H1 (cell line): ENCODE results near the gene HDAC9. TPM values are rescaled to one million over a fixed set of nuclear protein-coding genes. Genes with fewer than 3 reads are reported as not detected.

Experiments used
- CTCF ChIA-PET: fragments of 300-600 bp; sonication (Branson Sonifier 250); formaldehyde crosslinking; loops from one replicate; lab custom pipeline; 2021; ENCODE audit not compliant: partially characterized antibody; lab: Charles Lee
- POLR2A ChIA-PET: fragments of 300-600 bp; sonication (Branson Sonifier 250); formaldehyde crosslinking; loops from one replicate; lab custom pipeline; 2021; ENCODE audit warnings: inconsistent platforms; ENCODE audit not compliant: partially characterized antibody; lab: Charles Lee
- DNase-seq, 2 experiments: peaks; one replicate each; pipeline versions ENCODE4 v3.0.0 to v3.0.0-alpha.2; 2010 to 2022; ENCODE audit warnings: low spot score in 2 of 2, low read depth in 1 of 2, mixed read lengths in 1 of 2
- FAIRE-seq: peaks from 2 replicates; lab custom pipeline; 2011; peaks lifted over from hg19 to GRCh38; lab: Jason Lieb, UNC
- H2AFZ ChIP-seq: 2 replicates; pipeline ENCODE4 v1.8.1; 2012; ENCODE audit warnings: low read length, inconsistent platforms
- H2AK5ac ChIP-seq: 2 replicates; pipeline ENCODE4 v1.6.1; 2013; ENCODE audit warnings: low read depth, low read length
- H2BK120ac ChIP-seq: replicated peaks from 2 replicates; pipeline ENCODE3; 2013; ENCODE audit warnings: low read depth, low read length, inconsistent platforms
- H2BK12ac ChIP-seq: 2 replicates; pipeline ENCODE4 v1.6.1; 2013; ENCODE audit warnings: low read depth, low read length
- H2BK15ac ChIP-seq: 2 replicates; pipeline ENCODE4 v1.6.1; 2013; ENCODE audit warnings: low read length
- H2BK20ac ChIP-seq: 2 replicates; pipeline ENCODE4 v1.6.1; 2013; ENCODE audit warnings: low read length
- H2BK5ac ChIP-seq: 2 replicates; pipeline ENCODE4 v1.6.1; 2013; ENCODE audit warnings: low read depth, low read length
- H3K14ac ChIP-seq: 2 replicates; pipeline ENCODE4 v1.6.1; 2013; ENCODE audit warnings: inconsistent platforms; ENCODE audit not compliant: insufficient read length
- H3K18ac ChIP-seq: 2 replicates; pipeline ENCODE4 v1.6.1; 2013; ENCODE audit warnings: low read length; ENCODE audit errors: extremely low read depth
- H3K23ac ChIP-seq: 2 replicates; pipeline ENCODE4 v1.6.1; 2013; ENCODE audit warnings: inconsistent platforms; ENCODE audit not compliant: insufficient read length
- H3K23me2 ChIP-seq: 2 replicates; pipeline ENCODE4 v1.6.1; 2013; ENCODE audit warnings: low read depth, low read length
- H3K27ac ChIP-seq: 2 replicates; pipeline ENCODE4 v1.6.1; 2011; ENCODE audit warnings: low read depth, low read length, inconsistent platforms
- H3K27me3 ChIP-seq, 4 experiments: replicated peaks in 1 of 4; 1 replicate in 1 of 4; 2 replicates in 3 of 4; pipeline versions ENCODE4 v1.6.1 to v1.8.1; 2011 to 2013; ENCODE audit warnings: low read length in 3 of 4, mild to moderate bottlenecking in 3 of 4, inconsistent platforms in 2 of 4, mixed read lengths in 2 of 4, moderate library complexity in 1 of 4; ENCODE audit not compliant: control insufficient read depth in 3 of 4, insufficient read depth in 3 of 4; ENCODE audit errors: extremely low read depth in 1 of 4
- H3K36me3 ChIP-seq, 4 experiments: 2 replicates each; pipeline versions ENCODE4 v1.6.1 to v1.8.1; 2011 to 2013; ENCODE audit warnings: mild to moderate bottlenecking in 4 of 4, low read length in 3 of 4, moderate library complexity in 2 of 4, control low read depth in 1 of 4, inconsistent platforms in 1 of 4; ENCODE audit not compliant: insufficient read depth in 4 of 4, control insufficient read depth in 2 of 4
- H3K4ac ChIP-seq: replicated peaks from 2 replicates; pipeline ENCODE3; 2013; ENCODE audit warnings: low read length, low read depth, mixed read lengths, inconsistent platforms; ENCODE audit not compliant: insufficient read length
- H3K4me1 ChIP-seq, 4 experiments: replicated peaks in 1 of 4; 1 replicate in 1 of 4; 2 replicates in 3 of 4; pipeline versions ENCODE4 v1.6.1 to v1.8.1; 2011 to 2013; ENCODE audit warnings: low read length in 3 of 4, inconsistent platforms in 2 of 4, mixed read lengths in 1 of 4; ENCODE audit not compliant: insufficient read depth in 4 of 4, control insufficient read depth in 3 of 4
- H3K4me2 ChIP-seq, 2 experiments: 2 replicates each; pipeline versions ENCODE4 v1.6.1 to v1.8.1; 2011 to 2013; ENCODE audit warnings: low read depth in 2 of 2, low read length in 2 of 2, control low read depth in 1 of 2, inconsistent platforms in 1 of 2, mild to moderate bottlenecking in 1 of 2; ENCODE audit not compliant: insufficient read depth in 1 of 2
- H3K4me3 ChIP-seq, 4 experiments: fragments of 200-600, 300-600 bp in 1 of 4; sonication (generic), shearing (Covaris generic), sonication (Bioruptor Twin) in 1 of 4; 2 replicates each; pipeline versions ENCODE4 v1.5.1 to v1.8.1; 2011 to 2016; ENCODE audit warnings: low read length in 4 of 4, low read depth in 3 of 4, control low read depth in 2 of 4, inconsistent platforms in 2 of 4, mild to moderate bottlenecking in 2 of 4, mixed read lengths in 1 of 4, moderate library complexity in 1 of 4; ENCODE audit not compliant: insufficient read depth in 2 of 4; ENCODE audit errors: extremely low read depth in 1 of 4
- H3K56ac ChIP-seq: replicated peaks from 2 replicates; pipeline ENCODE3; 2013; ENCODE audit warnings: low read depth, mild to moderate bottlenecking, mixed read lengths, low read length, inconsistent platforms; ENCODE audit not compliant: insufficient read length
- H3K79me1 ChIP-seq: 2 replicates; pipeline ENCODE4 v1.6.1; 2013; ENCODE audit warnings: low read depth, low read length, control low read depth
- H3K79me2 ChIP-seq, 2 experiments: 2 replicates each; pipeline versions ENCODE4 v1.6.1 to v1.8.1; 2012 to 2013; ENCODE audit warnings: low read length in 2 of 2, mild to moderate bottlenecking in 2 of 2, inconsistent platforms in 1 of 2; ENCODE audit not compliant: insufficient read depth in 2 of 2, control insufficient read depth in 1 of 2
- H3K9ac ChIP-seq, 4 experiments: replicated peaks in 1 of 4; 1 replicate in 1 of 4; 2 replicates in 3 of 4; pipeline versions ENCODE4 v1.6.1 to v1.8.1; 2011 to 2013; ENCODE audit warnings: low read depth in 3 of 4, low read length in 3 of 4, control low read depth in 2 of 4, mild to moderate bottlenecking in 2 of 4, moderate library complexity in 2 of 4, inconsistent platforms in 1 of 4; ENCODE audit errors: extremely low read depth in 1 of 4
- H3K9me3 ChIP-seq, 2 experiments: 2 replicates each; pipeline versions ENCODE4 v1.6.1 to v1.8.1; 2012 to 2013; ENCODE audit warnings: mild to moderate bottlenecking in 2 of 2, moderate library complexity in 2 of 2, control low read depth in 1 of 2, inconsistent platforms in 1 of 2, low read depth in 1 of 2, low read length in 1 of 2, mixed read lengths in 1 of 2; ENCODE audit not compliant: insufficient read depth in 2 of 2
- H4K20me1 ChIP-seq, 2 experiments: replicated peaks in 1 of 2; 2 replicates each; pipeline versions ENCODE3 to v1.8.1; 2011 to 2013; ENCODE audit warnings: inconsistent platforms in 2 of 2, low read length in 2 of 2, mild to moderate bottlenecking in 1 of 2; ENCODE audit not compliant: insufficient read depth in 2 of 2, control insufficient read depth in 1 of 2
- H4K5ac ChIP-seq: 2 replicates; pipeline ENCODE4 v1.6.1; 2013; ENCODE audit warnings: low read length, low read depth, mixed read lengths, inconsistent platforms; ENCODE audit not compliant: insufficient read length
- H4K8ac ChIP-seq: 2 replicates; pipeline ENCODE4 v1.8.0; 2013; ENCODE audit warnings: mild to moderate bottlenecking, moderate library complexity, low read length, inconsistent platforms; ENCODE audit not compliant: insufficient read depth; ENCODE audit errors: extremely low read depth
- H4K91ac ChIP-seq: replicated peaks from 2 replicates; pipeline ENCODE3; 2013; ENCODE audit warnings: low read length, mixed read lengths, inconsistent platforms; ENCODE audit not compliant: insufficient read length
- BACH1 ChIP-seq: IDR thresholded peaks from 2 replicates; pipeline ENCODE4 v1.6.1; 2012; ENCODE audit warnings: low read length, improper control_type of control experiment
- CHD2 ChIP-seq: IDR thresholded peaks from 2 replicates; pipeline ENCODE4 v1.6.1; 2012; ENCODE audit warnings: low read length, improper control_type of control experiment
- CREB1 ChIP-seq: IDR thresholded peaks from 2 replicates; pipeline ENCODE4 v1.6.1; 2012; ENCODE audit warnings: inconsistent platforms
- KDM5A ChIP-seq: fragments of 200-600 bp; IDR thresholded peaks from 2 replicates; pipeline ENCODE4 v1.7.1; 2012; ENCODE audit warnings: mild to moderate bottlenecking, low read length, inconsistent platforms, mixed read lengths
- POLR2A ChIP-seq, 2 experiments: IDR thresholded peaks; 1 replicate in 1 of 2; 2 replicates in 1 of 2; pipeline ENCODE4 v1.6.1; 2011; ENCODE audit warnings: low read depth in 2 of 2, low read length in 2 of 2, mild to moderate bottlenecking in 2 of 2; ENCODE audit errors: control extremely low read depth in 1 of 2
- POLR2AphosphoS5 ChIP-seq: IDR thresholded peaks from 2 replicates; pipeline ENCODE4 v1.6.1; 2011; ENCODE audit warnings: low read depth, low read length
- SUZ12 ChIP-seq: fragments of 200-600 bp; sonication (generic); IDR thresholded peaks from 2 replicates; pipeline ENCODE4 v1.6.1; 2012; ENCODE audit warnings: mild to moderate bottlenecking, inconsistent platforms, low read length, moderate library complexity, mixed read lengths
- ZNF274 ChIP-seq: IDR thresholded peaks from 2 replicates; pipeline ENCODE4 v1.7.0; 2012; ENCODE audit warnings: low read length, borderline replicate concordance; ENCODE audit errors: extremely low read depth
- whole genome bisulfite sequencing, 2 experiments: shearing (Covaris generic) in 1 of 2; methylation state at CpG; one replicate each; pipeline versions ENCODE4 v1.1.6 to v1.1.7; 2013 to 2015; ENCODE audit warnings: low lambda C conversion rate in 2 of 2, mixed read lengths in 2 of 2, inconsistent platforms in 1 of 2, low coverage in 1 of 2, missing lambda C conversion rate in 1 of 2; ENCODE audit not compliant: insufficient replicate concordance in 2 of 2, insufficient coverage in 1 of 2, insufficient read length in 1 of 2; ENCODE audit errors: extremely low coverage in 1 of 2, missing lambda C conversion rate in 1 of 2; 5-methylcytosine and 5-hydroxymethylcytosine counted together
- polyA plus RNA-seq, 7 experiments: library from polyadenylated mRNA; depleted of rRNA in 3 of 7; stranded (reverse) in 5 of 7; unstranded in 2 of 7; fragments of >200 nt in 5 of 7; fragments of 200-250 nt in 2 of 7; gene quantifications; 1 replicate in 5 of 7; 2 replicates in 1 of 7; 4 replicates in 1 of 7; pipeline versions ENCODE4 v1.2.1 to v1.2.3, GENCODE V29; 2011 to 2013; ENCODE audit warnings: missing spikeins in 2 of 7, mixed read lengths in 2 of 7
- total RNA-seq: library from RNA; stranded (reverse); fragmentation: NEBNext Ultra II Directional; extraction: Animal tissue kit (Norgen Biotek cat#: 25700); gene quantifications from 2 replicates; pipeline ENCODE4 v1.2.1, GENCODE V29; 2021

The HDAC9 gene
- total and polyA plus RNA-seq, 2 of the 8 experiments (the other 6 are each of a cell fraction or from before 2014, with no cell fraction given) = 9.5 to 13.1 TPM

DNA sequence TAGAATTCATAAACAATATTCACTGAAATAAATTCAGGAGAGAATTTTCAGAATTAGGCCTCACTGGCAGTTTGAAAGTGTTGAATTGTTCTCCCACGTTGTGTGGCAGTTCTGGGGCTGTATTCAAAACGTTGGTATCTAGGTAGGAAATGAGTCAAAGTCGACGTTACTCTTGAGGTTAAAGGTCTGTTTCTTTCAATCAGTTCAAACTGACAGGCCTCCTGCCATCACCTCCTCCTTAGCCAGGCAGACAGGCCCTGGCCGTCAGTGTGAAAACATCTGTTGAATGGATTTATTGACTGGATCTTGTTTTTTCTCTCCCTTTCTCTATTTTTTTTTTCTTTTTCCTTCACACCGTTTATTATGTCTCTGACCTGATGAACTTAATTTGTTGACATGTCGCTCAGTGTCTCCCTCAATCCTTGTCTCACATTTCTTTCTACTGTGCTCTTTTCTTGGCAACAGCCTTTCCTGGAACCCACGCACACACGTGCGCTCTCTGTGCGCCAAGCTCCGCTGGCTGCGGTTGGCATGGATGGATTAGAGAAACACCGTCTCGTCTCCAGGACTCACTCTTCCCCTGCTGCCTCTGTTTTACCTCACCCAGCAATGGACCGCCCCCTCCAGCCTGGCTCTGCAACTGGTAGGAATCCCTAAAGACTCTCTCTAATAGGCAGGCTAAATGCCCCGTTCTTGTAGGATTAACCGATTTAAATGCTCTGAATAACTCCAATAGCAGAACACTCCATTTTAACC is 231.7 kb downstream of the HDAC9 start:
- Histone ChIP-seq H3K4me3 (no peak overlapping the region), H2BK5ac (no peak overlapping the region), H3K4me1 (no peaks in the 10 kb centered on the region), H3K4me2 (no peak overlapping the region), H2AFZ (no peak overlapping the region), H3K23me2 (no peaks in the 10 kb centered on the region), H3K27me3 (no peaks in the 10 kb centered on the region), H3K4ac (no peak overlapping the region), H4K20me1 (no peaks in the 10 kb centered on the region), H4K5ac (no peak overlapping the region), H2BK120ac (no peak overlapping the region), H3K23ac (no peak overlapping the region), H4K8ac (no peak overlapping the region), H4K91ac (no peak overlapping the region), H2BK12ac (no peak overlapping the region), H2AK5ac (no peak overlapping the region), H3K18ac (no peak overlapping the region), H3K27ac (no peak overlapping the region), H3K9me3 (no peaks in the 10 kb centered on the region), H3K36me3 (no peaks in the 10 kb centered on the region), H2BK20ac (no peak overlapping the region), H3K14ac (no peak overlapping the region), H3K9ac (no peak overlapping the region), H3K79me2 (no peaks in the 10 kb centered on the region), H3K56ac (no peak overlapping the region), H3K79me1 (no peaks in the 10 kb centered on the region), H2BK15ac (no peak overlapping the region)
- no peak for FAIRE-seq
- ChIA-PET CTCF (interaction anchor here (0.6 kb wide), 1 partner anchor 375 kb away, joined by 3 read pairs; no protein-coding TSS in a partner anchor), POLR2A (no interaction called here)
- 88% methylated on average over 18 of the region's 18 CpGs; no CpG with 5 or more reads in 1 of the 2 experiments for WGBS, 2 experiments
- DNase-seq = no peak
- TF ChIP-seq POLR2A (IDR thresholded peaks at IDR 0.05; ENCODE audit: control extremely low read depth in 1 of 2, low read depth in 2 of 2, low read length in 2 of 2) = no peak
- TF ChIP-seq SUZ12 = no peak
- no peak for TF ChIP-seq POLR2AphosphoS5
- TF ChIP-seq ZNF274 = no peak
- no peak for TF ChIP-seq KDM5A
- TF ChIP-seq CHD2 = no peak
- no peak for TF ChIP-seq BACH1
- TF ChIP-seq CREB1 = no peak
